22Rv1 (cell line): ENCODE results near the gene ZNF140.

Experiments used
- H3K27ac ChIP-seq: fragments of 450-650 bp; 2 replicates; pipeline ENCODE4 v1.5.1; 2017
- ZFX ChIP-seq: fragments of 450-650 bp; IDR thresholded peaks from 2 replicates; pipeline ENCODE4 v1.6.1; 2017; ENCODE audit warnings: antibody characterized with exemption, borderline replicate concordance
- TF ChIP-seq, protein P1 (sequence below): fragments of 450-650 bp; IDR thresholded peaks from 2 replicates; pipeline ENCODE4 v1.5.1; 2017; ENCODE audit warnings: mild to moderate bottlenecking

Gene ZNF140

GRCh38 chr12:133130808-133131128 is 50.0 kb downstream of the ZNF140 start:
- TF ChIP-seq, protein P1, sequence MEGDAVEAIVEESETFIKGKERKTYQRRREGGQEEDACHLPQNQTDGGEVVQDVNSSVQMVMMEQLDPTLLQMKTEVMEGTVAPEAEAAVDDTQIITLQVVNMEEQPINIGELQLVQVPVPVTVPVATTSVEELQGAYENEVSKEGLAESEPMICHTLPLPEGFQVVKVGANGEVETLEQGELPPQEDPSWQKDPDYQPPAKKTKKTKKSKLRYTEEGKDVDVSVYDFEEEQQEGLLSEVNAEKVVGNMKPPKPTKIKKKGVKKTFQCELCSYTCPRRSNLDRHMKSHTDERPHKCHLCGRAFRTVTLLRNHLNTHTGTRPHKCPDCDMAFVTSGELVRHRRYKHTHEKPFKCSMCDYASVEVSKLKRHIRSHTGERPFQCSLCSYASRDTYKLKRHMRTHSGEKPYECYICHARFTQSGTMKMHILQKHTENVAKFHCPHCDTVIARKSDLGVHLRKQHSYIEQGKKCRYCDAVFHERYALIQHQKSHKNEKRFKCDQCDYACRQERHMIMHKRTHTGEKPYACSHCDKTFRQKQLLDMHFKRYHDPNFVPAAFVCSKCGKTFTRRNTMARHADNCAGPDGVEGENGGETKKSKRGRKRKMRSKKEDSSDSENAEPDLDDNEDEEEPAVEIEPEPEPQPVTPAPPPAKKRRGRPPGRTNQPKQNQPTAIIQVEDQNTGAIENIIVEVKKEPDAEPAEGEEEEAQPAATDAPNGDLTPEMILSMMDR, result no peak

GRCh38 chr12:133135747-133136146 is 55.0 kb downstream of the ZNF140 start:
- H3K27ac ChIP-seq, result no peak overlapping the region
- no peak for TF ChIP-seq ZFX
- TF ChIP-seq, protein P1, result no peak

More at GRCh38 chr12:133130808-133131128, 50.0 kb downstream of the ZNF140 start:
- H3K27ac ChIP-seq, result peak overlapping the region; percentile 94

GRCh38 chr12:133145981-133146380 is 65.3 kb downstream of the ZNF140 start:
- H3K27ac ChIP-seq, result no peak overlapping the region
- TF ChIP-seq ZFX, result no peak
- TF ChIP-seq, protein P1, result no peak

- TF ChIP-seq, protein P1, result no peak
- no peak for TF ChIP-seq ZFX
- H3K27ac ChIP-seq, result no peak overlapping the region
Measured at GRCh38 chr12:133156125-133156690, 75.5 kb downstream of the ZNF140 start.
